Camera-type eye (tissue), 1 donor: ENCODE measurements around the gene FAM32A. TPM values are rescaled to one million over a fixed set of nuclear protein-coding genes. Genes with fewer than 3 reads are reported as not detected.

Experiments used
- total RNA-seq: library from RNA; depleted of rRNA; stranded (reverse); fragments of >200 nt; gene quantifications from one replicate; pipeline ENCODE4 v1.2.3, GENCODE V29; 2014

Gene FAM32A
- 107 TPM for total RNA-seq

GRCh38 chr19:16185123-16185767, at the start of gene FAM32A:
Gene FAM32A, plus strand, starts transcription at chr19:16185410. Its CDS starts 33 bp downstream, at chr19:16185443.

GRCh38 chr19:16143399-16144215, 41.6 kb upstream of the FAM32A start, which contains the start of gene HSH2D:
Gene HSH2D, plus strand, starts transcription at chr19:16143685. Its CDS starts 5,066 bp downstream, at chr19:16148751.

GRCh38 chr19:16197622-16198369, 12.6 kb downstream of the FAM32A start, which contains the start of gene AP1M1:
Gene AP1M1, plus strand, starts transcription at chr19:16197911. Its CDS starts 116 bp downstream, at chr19:16198027.

Other genes starting within 250 kb of the FAM32A start
- not detected for gene OR10H4, start 236.4 kb upstream of the FAM32A start, total RNA-seq
- gene TPM4, start 108.9 kb upstream of the FAM32A start, total RNA-seq = 246 TPM
- 41.6 TPM for gene RAB8A, start 73.5 kb upstream of the FAM32A start, total RNA-seq
- gene HSH2D, start 41.7 kb upstream of the FAM32A start, total RNA-seq = 0.27 TPM
- gene CIB3, start 11.9 kb upstream of the FAM32A start, total RNA-seq = not detected
- gene AP1M1, start 12.5 kb downstream of the FAM32A start, total RNA-seq = 53.2 TPM
- gene KLF2, start 139.4 kb downstream of the FAM32A start, total RNA-seq = 22.8 TPM